HG02571 (cell line): ENCODE data around the gene PREX1.

Experiments used
- ATAC-seq: cut with Tn5 transposase; IDR thresholded peaks from one replicate; pipeline ENCODE4 v1.9.1; 2021; ENCODE audit warnings: mild to moderate bottlenecking, moderate library complexity; ENCODE audit not compliant: unreplicated experiment

PREX1 gene

DNA sequence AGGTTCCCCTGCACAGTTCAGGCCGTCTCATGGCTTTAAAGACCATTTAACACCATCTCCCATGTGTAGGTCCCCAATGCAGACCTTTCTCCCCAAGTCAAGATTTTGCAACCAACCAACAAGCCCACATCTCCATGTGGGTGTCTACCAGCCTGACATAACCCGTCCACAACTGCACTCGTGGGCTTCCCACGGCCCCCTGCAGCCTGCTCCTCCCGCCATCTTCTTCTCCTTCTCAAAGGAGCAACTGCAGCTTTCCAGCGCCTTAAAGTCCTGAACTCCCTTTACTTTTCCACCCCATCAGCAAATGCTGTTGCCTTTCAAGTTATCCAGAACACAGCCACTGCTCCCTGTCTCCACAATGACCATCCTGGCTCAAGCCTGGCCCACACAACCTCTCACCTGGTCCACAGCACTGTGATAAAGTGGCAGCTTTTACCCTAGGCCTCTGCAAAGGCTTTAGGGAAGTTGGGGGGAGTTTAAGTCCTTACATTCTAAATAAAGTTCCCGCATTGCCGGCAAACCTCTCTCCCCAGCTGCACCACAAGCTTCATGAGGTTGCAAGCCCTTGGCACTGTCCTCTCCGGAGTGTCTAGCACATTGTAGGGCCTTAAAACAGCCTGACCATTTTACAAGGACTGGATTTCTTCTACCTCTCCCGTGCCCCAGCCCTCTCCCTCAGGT is 140.5 kb downstream of the PREX1 start:
- ATAC-seq: no peak

DNA sequence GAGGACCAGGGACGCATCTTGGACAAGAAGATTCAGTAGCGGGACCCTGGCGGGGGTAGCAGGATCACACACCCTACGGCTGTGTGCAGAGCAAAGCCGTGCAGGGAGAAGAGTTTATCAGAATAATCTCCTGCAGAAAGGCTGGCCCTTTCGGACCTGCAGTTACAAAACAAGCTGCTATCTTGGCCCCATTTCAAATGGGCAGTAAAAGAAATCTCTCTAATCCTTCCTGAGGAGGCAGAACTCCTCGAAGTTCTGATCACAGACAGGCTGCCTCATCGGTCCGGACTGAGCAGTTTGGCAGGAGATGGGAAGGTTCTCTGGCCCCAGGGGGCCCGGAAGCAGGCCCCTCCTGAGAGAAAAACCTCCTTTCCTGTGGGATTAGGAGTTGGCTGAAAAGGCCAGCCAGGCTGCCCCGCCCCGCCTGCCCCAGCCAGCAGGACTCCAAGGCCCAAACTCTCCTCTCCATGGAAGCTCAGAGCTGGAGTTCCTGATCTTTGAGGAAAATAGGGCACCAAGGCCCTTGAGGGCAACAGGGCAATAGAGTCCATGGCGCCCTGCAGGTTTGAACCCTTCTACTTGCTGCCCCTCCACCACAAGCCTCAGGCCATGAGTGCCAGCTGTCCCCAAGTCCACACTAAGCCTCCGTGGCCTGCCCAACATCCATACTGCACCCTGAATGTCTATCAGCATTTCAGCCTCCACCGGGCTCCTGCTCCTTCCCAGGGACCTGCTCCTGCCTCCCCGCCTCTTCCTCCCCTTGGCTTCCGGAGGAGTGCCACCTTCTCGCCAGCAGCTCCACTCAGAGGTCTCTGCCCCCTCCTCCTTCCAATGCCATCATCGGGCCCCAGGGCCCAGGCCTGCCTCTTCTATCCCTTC is 141.3 kb downstream of the PREX1 start:
- no peak for ATAC-seq

DNA sequence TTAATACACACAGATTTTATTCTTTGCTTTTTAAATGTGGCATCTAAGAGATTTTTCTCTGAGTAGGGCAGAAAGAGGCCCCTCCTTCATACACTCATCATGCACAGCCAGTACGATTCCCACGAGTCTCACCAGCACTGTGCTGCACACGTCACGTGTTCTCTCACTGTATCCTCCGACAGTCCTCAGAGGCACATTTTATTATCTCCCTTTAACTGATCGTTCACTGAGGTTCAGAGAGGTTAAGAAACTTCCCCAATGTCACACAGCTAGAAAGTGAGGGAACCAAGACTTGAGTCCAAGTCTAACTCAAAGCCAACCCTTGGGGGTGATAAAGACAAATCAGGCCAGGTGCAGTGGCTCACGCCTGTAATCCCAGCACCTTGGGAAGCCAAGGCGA is 142.5 kb downstream of the PREX1 start:
- no peak for ATAC-seq

DNA sequence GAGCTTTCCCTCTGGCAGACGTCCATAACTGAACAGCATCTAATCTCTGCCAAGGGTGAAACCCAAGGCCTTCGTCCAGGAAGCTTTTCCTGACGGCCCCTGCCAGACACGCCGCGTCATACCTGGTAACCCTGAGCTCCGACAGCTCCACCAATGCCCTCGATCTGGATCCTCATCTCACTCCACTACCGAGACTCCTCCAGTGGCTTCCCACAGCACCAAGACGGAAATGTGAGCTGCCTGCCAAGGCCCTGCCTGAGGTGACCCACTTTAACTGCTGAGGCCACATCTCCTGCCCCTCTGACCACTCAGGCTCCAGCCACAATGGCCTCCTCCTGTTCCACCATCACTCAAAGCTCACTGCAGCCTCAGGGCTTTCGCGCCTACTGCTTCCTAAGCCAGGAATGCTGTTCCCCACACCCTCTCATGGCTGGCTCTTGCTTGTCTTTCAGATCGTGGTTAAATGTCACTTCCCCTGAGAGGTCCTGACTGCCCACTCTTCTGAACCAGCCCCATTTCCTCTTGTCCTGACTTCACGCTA is 143.2 kb downstream of the PREX1 start:
- ATAC-seq: no peak

DNA sequence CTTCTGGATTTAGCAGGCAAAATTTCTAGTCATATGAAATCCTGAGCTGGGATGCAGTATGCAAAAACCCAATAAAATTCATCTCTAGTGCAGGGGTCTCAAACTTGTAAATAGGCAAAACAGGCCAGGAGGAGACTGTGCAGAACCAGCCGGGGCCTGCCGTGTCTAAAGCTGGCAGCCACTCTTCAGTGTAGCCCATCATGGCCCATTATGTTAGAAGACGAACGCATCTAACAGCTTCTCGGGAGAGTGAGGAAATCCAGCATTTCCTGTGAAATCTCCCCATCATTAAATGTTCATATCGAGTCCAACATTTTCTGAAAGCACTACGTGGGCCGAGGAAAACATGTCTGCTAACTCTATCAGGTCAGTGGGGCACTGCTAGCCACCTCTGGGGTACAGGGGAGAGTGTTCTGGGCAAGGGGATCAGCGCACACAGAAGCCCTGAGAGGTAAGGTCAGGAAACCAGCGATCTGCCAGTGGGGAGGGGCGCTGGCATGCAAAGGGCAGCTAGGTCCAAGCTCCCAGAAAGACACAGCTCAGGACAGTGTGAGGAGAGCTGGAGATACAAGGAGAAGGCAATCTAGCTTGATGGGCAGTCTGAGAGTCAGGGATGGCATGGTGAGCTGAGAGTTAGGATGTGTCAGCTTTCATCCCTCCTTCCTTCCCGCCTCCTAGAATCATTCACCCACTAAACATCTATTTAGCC is 144.2 kb downstream of the PREX1 start:
- no peak for ATAC-seq

DNA sequence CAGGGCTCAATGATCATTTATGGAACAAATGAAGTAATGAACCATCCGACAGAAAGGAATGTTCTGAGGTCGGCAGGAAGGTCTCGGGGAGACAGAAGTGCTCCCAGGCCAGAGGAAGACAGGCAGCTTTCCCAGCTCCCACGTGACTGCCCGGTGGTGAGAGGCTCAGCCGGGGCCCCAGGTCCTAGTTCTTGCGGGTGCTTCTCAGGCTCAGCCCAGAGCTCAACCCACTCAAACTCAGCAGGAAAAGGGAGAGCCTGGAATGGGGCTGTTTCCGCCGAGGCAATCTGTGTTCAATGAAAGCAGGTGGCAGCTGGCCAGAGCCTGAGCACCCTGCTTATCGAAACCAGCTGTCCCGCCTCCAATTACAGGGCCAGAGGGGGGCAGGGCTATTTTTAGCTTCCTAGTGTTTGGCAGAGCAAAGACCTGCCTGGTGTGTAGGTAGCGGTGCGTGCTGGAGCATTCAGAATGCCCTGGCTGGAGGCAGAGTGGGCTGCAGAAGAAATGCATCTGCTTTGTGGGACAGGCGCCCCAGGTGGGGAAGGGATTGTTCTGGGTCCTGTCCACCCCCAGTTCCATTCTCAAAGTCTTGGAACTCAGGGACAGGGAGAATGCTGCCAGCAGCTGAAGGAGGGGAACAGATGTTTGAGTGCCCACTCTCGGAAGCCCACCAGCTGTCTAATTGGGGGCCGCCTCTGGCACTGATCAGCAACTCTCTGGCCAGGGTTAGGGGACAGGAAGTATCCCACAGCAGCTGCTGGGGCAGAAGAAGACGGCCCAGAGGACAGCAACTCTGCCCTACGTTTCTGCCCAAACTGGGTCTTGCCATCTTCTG is 145.1 kb downstream of the PREX1 start:
- ATAC-seq: no peak

DNA sequence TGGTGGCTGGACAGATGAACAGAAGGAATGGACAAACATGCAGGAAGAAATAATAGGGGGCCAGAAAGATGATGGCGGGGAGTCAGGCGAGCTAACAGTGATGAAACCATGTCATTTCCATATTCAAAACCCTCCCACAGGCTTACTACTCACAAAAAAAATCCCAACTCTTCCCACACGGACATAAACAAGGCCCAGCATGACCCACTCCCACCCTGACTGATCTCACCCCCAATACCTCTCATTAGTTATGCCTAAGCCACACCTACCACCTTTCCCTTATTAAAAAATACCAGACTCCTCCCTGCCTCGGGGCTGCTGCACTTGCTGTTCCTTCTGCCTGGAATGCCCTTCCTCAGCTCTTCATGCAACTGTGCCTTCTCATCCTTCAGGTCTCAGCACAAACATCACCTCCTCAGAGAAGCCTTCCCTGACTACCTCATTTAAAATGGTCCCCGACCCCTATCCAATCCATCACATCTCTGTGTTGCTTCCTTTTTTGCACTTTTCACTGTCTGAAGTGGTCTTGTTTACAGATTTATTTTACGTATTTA is 145.8 kb downstream of the PREX1 start:
- no peak for ATAC-seq

DNA sequence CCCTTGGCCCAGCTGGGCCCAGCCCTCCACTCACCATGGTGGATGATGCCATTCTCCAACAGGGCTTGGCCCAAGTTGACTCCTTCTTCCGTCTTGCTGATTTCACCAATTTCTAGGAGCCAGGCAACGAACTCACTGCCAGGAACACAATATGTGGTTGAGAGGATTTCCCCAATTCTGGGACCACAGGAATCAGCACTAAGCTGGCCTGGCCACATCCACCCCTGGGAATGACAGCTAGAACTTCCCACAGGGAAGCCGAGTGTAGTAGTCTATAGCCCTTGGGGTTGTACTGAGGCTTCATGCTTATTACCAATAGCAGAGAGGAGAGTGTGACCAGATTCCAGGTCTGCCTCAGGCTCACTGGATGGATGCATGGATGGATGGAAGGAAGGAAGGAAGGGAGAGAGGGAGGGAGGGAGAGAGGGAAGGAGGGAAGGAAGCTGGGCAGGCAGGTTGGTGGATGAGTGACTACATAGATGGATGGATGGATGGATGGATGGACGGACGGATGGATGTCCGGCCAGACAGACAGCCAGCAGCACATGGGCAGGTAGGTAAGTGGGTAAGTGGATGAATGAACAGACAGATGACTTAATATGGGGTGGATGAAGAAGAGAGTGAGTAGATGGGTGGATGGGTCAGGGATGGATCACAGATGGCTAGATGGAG is 146.5 kb downstream of the PREX1 start:
- no peak for ATAC-seq

DNA sequence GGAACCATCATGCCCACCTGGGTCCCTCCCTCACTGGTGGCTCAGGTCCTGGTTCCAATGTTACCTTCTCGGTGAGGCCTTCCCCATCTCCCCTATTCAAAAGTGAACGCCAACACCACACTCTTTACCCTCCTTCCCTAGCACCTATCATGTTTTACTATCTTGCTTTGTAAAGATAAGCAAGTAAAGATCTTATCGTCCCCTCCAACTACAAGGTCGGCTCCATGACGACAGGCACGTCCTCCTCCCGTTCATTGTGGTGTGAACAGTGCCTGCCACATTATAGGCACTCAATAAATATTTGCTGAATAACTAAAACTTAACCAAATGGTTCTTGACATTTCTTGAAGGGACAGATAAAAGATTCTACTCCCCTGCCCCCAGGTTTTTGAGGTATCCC is 147.1 kb downstream of the PREX1 start:
- ATAC-seq: no peak

DNA sequence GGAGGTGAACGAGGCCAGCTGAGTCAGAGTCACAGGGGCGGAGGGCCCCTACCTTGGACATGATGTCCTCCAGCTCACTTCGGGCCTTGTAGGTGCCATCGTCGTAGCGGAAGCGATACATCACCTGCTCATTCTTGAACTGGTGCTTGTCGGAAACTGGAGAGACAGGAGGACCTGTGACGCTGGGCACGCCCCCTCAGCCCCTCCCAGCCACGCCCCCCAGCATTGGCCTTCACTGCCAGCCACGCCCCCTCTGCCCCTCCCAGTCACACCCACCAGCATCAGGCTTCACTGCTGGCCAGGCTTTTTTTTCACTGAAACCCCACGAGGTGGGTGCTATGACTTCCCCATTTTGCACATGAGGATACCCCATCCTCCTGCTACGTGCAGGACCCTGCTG is 148.2 kb downstream of the PREX1 start:
- no peak for ATAC-seq

DNA sequence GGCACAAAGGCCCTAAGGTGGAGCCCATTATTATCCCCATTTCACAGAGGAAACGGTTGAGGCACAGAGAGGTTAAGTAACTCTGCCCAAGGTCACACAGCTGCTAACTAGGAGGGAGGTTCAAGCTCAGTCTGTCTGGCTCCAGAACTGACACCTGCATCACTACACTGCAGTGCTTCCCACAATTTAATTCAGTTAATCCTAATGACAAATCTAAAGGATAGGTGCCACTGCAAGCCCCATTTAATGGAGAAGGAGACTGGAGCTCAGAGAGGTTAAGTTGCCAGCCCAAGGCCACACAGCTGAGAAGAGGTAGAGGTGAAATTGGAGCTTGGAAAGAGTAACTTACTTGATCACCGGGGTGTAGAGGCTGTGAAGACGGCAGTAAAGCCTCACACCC is 148.8 kb downstream of the PREX1 start:
- ATAC-seq: no peak

DNA sequence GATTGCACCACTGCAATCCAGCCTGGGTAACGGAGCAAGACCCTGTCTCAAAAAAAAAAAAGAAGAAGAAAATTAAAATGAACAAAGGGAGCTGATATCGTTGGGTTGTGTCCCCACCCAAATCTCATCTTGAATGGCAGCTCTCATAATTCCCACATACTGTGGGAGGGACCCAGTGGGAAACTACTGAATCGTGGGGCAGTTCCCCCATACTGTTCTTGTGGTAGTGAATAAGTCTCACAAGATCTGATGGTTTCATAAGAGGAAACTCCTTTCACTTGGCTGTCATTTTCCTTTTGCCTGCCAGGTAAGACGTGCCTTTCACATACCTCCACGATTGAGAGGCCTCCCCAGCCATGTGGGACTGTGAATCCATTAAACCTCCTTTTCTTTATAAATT is 149.4 kb downstream of the PREX1 start:
- ATAC-seq: no peak

DNA sequence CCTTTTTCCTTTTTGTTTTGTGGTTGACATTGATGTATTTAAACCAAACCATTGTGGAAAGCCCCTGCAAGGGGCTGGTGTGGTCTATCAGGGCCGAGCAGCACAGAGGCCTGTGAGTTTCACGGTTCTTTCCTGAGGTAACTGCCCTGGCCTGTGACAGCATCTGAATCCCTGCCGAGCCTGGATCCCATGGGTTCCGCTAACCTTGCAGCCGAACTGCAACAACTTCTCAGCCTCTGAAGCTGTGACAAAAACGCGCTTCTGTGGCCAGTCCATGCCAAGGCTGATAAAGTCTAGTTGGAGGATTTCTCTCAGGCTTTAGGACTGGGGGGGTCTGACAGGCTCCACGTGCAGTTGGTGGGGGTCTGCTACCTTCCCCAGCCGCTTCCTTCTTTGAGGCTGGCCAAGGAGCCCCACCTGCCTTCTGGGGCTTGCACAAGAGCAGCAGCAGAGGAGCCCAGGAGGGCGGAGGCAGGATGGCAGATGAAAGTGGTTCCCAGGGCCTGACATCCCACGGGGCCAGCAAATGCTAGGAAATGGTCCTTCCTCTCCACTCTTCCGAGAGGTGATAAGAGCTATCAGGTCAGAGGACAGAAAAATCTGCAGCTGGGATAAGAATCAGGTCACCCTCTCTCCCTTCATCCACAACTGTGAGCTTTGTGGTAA is 150.9 kb downstream of the PREX1 start:
- ATAC-seq: no peak

DNA sequence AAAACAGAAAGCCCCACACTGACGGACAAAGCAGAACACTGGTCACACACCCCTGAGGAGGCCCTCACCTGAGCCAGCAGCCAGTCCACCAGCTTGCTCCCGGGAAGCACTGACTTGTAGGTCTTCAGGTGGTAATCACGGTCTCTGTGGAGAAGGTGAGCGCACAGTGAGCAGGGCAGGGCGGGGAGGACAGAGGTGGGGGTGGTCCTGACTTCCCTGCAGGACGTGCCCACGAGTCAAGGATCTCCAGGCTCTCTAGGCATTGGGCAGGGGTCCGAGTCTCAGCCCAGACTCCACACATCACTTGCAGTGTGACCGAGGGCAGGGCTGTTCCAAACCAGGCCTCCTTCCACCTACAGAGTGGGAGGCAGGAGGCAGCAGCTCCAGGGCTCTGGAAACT is 151.7 kb downstream of the PREX1 start:
- ATAC-seq: no peak

DNA sequence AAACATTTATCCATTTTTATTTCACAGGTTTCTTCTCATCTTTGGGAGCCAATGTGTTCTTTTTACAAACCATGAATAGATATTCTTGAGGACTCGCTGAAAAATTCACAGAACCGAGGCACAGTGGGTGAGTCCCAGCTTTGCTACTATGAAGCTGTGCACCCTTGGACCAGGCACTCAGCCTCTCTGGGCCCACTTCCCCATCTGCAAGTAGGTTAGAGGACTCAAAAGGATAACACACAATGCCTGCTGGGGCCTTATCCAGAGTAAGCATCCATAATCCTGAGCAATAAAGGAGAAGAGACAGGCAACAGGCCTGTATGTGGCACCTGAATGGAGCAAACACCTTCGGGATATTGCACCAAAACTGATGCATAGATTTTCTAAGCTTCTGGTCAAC is 153.3 kb downstream of the PREX1 start:
- ATAC-seq: no peak

DNA sequence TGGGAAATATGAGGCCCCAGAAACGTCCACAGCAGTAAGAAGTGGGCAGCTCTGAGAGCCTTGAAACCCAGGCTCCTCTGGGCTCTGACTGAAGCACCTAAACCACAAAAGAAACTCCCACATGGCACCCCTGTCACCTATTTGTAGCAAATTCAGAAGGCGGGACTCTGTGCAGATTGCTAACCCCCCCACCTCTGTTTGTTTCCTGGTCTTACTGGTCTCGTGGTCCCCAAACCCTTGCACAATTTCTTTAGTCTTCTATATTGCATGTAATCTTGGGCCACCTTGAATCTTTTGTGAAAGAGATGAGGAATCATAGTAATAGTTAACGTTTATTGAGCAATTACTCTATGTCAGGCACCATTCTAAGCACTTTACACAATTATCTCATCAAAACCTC is 154.3 kb downstream of the PREX1 start:
- ATAC-seq: no peak

DNA sequence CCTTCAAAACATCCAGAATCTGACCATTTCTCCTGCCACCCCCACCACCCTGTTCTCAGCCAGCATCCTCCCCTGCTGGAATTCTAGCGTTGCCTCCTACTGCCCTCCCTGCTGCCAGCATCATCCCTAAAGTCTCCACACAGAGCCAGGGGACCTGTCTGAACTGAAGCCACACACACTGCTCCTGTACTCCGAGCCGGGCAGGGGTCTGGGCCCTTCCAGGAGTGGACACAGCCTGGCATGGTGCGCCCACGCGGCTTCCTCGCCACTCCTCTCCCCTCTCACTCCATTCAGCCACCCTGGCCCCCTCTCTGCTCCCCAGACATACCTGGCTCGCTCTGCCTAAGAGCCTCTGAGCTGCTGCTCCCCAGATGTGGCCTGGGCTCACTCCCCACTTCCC is 155.5 kb downstream of the PREX1 start:
- no peak for ATAC-seq

DNA sequence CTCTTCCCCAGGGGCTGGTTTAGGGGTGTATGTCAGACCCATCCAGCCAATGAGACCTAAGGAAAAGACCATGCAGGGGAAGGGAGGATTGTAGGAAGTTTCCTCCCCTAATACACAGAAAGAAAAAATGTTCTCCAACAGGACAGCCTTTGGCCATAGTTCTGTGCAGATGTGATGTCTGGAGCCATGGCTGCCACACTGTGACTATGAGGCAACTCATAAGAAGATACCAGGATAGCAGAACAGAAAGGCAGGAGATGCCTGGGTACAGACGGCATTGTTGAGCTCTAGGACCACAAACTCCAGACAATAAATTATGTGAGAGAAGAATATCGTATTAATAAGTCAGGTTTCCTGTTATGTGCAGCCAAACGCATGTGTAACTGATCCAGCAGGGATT is 156.7 kb downstream of the PREX1 start:
- no peak for ATAC-seq

DNA sequence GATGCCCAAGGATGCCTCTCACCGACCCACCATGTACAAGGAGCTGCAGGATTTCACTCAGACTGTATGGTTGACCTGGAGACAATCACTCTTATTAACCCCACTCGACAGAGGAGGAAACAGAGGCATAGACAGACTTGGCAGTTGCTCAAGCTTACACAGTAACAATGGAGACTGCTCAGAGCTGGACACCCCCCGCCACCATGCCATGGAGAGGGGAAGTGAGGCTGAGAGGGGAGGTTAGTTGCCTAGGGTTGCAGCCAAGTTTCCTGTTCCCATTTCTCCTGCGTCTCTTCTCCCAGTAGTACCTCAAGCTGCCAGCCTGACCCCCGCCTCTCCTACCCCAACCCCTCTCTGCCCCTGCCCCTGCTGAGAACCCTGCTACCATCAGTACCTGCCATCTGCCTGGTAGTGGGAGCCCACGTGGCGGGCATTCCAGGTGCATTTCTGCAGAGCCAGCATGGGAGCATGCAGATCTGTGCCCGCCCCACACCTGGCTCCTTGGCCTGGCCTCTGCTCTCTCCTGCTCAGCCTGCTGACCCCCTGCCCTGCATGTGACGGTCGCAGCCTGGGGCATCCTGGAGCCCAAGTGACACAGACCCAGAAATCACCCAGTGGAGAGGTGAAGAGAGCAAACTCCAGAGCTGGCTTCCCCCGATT is 157.7 kb downstream of the PREX1 start:
- ATAC-seq: no peak
